Loucy (cell line): ENCODE measurements around the gene GNB3.

Experiments used
- CTCF ChIP-seq: fragments of 200-600 bp; sonication (generic); conservative IDR thresholded peaks from 2 replicates; pipeline ENCODE4 v1.5.1; 2014; ENCODE audit warnings: mild to moderate bottlenecking, antibody characterized with exemption, low read length
- EZH2phosphoT487 ChIP-seq: fragments of 200-600 bp; IDR thresholded peaks from 2 replicates; pipeline ENCODE4 v1.6.1; 2018; ENCODE audit warnings: antibody characterized with exemption, mild to moderate bottlenecking, moderate library complexity, borderline replicate concordance

- TF ChIP-seq EZH2phosphoT487 (no peak), CTCF (no peak)
These were observed 12.1 kb downstream of the GNB3 start for GRCh38 chr12:6852651-6853354.
